IMR-90 (cell line): ENCODE data around the gene FOXO3. TPM values are rescaled to one million over a fixed set of nuclear protein-coding genes. Genes with fewer than 3 reads are reported as not detected.

ENCODE experiments used
- ATAC-seq: fragments of 200-7000 bp; cut with Tn5 transposase; 2 replicates; pipeline ENCODE4 v1.9.1; 2020; ENCODE audit warnings: low read depth, mild to moderate bottlenecking, moderate library complexity
- BruUV-seq: library from RNA; stranded (reverse); fragments of 400-500 nt; replicated peaks from 2 replicates; lab custom pipeline; 2021; lab: Mats Ljungman, UMichigan
- CTCF ChIA-PET: fragments of 300-600 bp; formaldehyde crosslinking; extraction: SDS; loops from one replicate; lab custom pipeline; 2021; ENCODE audit warnings: antibody characterized with exemption; lab: Yijun Ruan, JAX
- POLR2A ChIA-PET: fragments of 300-600 bp; sonication (Branson Sonifier 250); formaldehyde crosslinking; loops from one replicate; lab custom pipeline; 2022; ENCODE audit warnings: antibody characterized with exemption; ENCODE audit not compliant: unreplicated experiment; lab: Charles Lee
- DNase-seq: peaks from one replicate; pipeline ENCODE4 v3.0.0; 2013
- H2AFZ ChIP-seq: replicated peaks from 2 replicates; pipeline ENCODE3; 2013; ENCODE audit warnings: low read length, mild to moderate bottlenecking; ENCODE audit not compliant: poor library complexity
- H2AK5ac ChIP-seq: 2 replicates; pipeline ENCODE4 v1.6.1; 2013; ENCODE audit warnings: low read depth, low read length, inconsistent platforms
- H2AK9ac ChIP-seq: replicated peaks from 2 replicates; pipeline ENCODE3; 2013; ENCODE audit warnings: mild to moderate bottlenecking, low read depth, low read length, moderate library complexity; ENCODE audit not compliant: poor library complexity
- H2BK120ac ChIP-seq: 2 replicates; pipeline ENCODE4 v1.6.1; 2013; ENCODE audit warnings: low read depth, low read length, inconsistent platforms
- H2BK15ac ChIP-seq: 3 replicates; pipeline ENCODE4 v1.6.1; 2013; ENCODE audit warnings: low read depth, low read length, inconsistent platforms
- H2BK20ac ChIP-seq: 2 replicates; pipeline ENCODE4 v1.6.1; 2013; ENCODE audit warnings: low read depth, mild to moderate bottlenecking, inconsistent platforms, low read length, moderate library complexity
- H2BK5ac ChIP-seq: 2 replicates; pipeline ENCODE4 v1.6.1; 2013; ENCODE audit warnings: mild to moderate bottlenecking, low read depth, low read length, inconsistent platforms; ENCODE audit not compliant: poor library complexity, severe bottlenecking
- H3K14ac ChIP-seq: replicated peaks from 2 replicates; pipeline ENCODE4 v1.6.1; 2013; ENCODE audit warnings: low read depth, low read length, inconsistent platforms
- H3K18ac ChIP-seq: 2 replicates; pipeline ENCODE4 v1.6.1; 2013; ENCODE audit warnings: low read depth, low read length, control low read depth
- H3K23ac ChIP-seq: 2 replicates; pipeline ENCODE4 v1.6.1; 2013; ENCODE audit warnings: low read depth, low read length, inconsistent platforms
- H3K27ac ChIP-seq: 2 replicates; pipeline ENCODE4 v1.5.1; 2013; ENCODE audit warnings: mild to moderate bottlenecking, control low read depth, low read length; ENCODE audit not compliant: insufficient read depth
- H3K27me3 ChIP-seq: 2 replicates; pipeline ENCODE4 v1.6.1; 2013; ENCODE audit warnings: low read length; ENCODE audit not compliant: control insufficient read depth, insufficient read depth
- H3K36me3 ChIP-seq: 2 replicates; pipeline ENCODE4 v1.6.1; 2013; ENCODE audit warnings: low read length, mixed read lengths; ENCODE audit not compliant: control insufficient read depth, insufficient read depth
- H3K4ac ChIP-seq: 2 replicates; pipeline ENCODE4 v1.6.1; 2013; ENCODE audit warnings: low read depth, low read length, inconsistent platforms
- H3K4me1 ChIP-seq: 2 replicates; pipeline ENCODE4 v1.6.1; 2013; ENCODE audit warnings: low read length, mixed read lengths; ENCODE audit not compliant: control insufficient read depth, insufficient read depth
- H3K4me2 ChIP-seq: 2 replicates; pipeline ENCODE4 v1.6.1; 2013; ENCODE audit warnings: low read depth, mild to moderate bottlenecking, control low read depth, low read length, moderate library complexity
- H3K4me3 ChIP-seq: 2 replicates; pipeline ENCODE4 v1.5.1; 2013; ENCODE audit warnings: low read depth, mild to moderate bottlenecking, control low read depth, low read length, moderate library complexity; ENCODE audit not compliant: insufficient read depth
- H3K56ac ChIP-seq: 2 replicates; pipeline ENCODE4 v1.6.1; 2013; ENCODE audit warnings: low read length, inconsistent platforms; ENCODE audit not compliant: insufficient read depth; ENCODE audit errors: extremely low read depth
- H3K79me1 ChIP-seq, 2 experiments: 2 replicates each; pipeline ENCODE4 v1.6.1; 2013; ENCODE audit warnings: low read length in 2 of 2, inconsistent platforms in 1 of 2, low read depth in 1 of 2
- H3K9ac ChIP-seq: 2 replicates; pipeline ENCODE4 v1.6.1; 2013; ENCODE audit warnings: low read depth, low read length, control low read depth
- H3K9me1 ChIP-seq: 2 replicates; pipeline ENCODE4 v1.6.1; 2013; ENCODE audit warnings: low read length, inconsistent platforms; ENCODE audit not compliant: insufficient read depth
- H3K9me3 ChIP-seq: 2 replicates; pipeline ENCODE4 v1.6.1; 2013; ENCODE audit warnings: low read length; ENCODE audit not compliant: control insufficient read depth, insufficient read depth
- H4K20me1 ChIP-seq: 2 replicates; pipeline ENCODE4 v1.6.1; 2013; ENCODE audit warnings: low read length, inconsistent platforms; ENCODE audit not compliant: insufficient read depth
- H4K5ac ChIP-seq: 2 replicates; pipeline ENCODE4 v1.6.1; 2013; ENCODE audit warnings: mild to moderate bottlenecking, low read depth, low read length, control low read depth
- H4K8ac ChIP-seq, 2 experiments: 2 replicates each; pipeline ENCODE4 v1.6.1; 2013; ENCODE audit warnings: low read depth in 2 of 2, low read length in 2 of 2, control low read depth in 1 of 2, inconsistent platforms in 1 of 2
- H4K91ac ChIP-seq: 2 replicates; pipeline ENCODE4 v1.6.1; 2013; ENCODE audit warnings: low read depth, low read length, inconsistent platforms; ENCODE audit not compliant: insufficient read depth
- CHD1 ChIP-seq: IDR thresholded peaks from 2 replicates; pipeline ENCODE4 v1.6.1; 2012; ENCODE audit warnings: low read depth, low read length, improper control_type of control experiment
- FOS ChIP-seq: fragments of 150-350 bp; IDR thresholded peaks from 2 replicates; pipeline ENCODE4 v1.6.1; 2016; ENCODE audit warnings: low read depth, low read length
- MAFK ChIP-seq: IDR thresholded peaks from 2 replicates; pipeline ENCODE4 v1.6.1; 2012; ENCODE audit warnings: low read depth, low read length, improper control_type of control experiment
- MAZ ChIP-seq: IDR thresholded peaks from 2 replicates; pipeline ENCODE4 v1.6.1; 2012; ENCODE audit warnings: low read depth, mild to moderate bottlenecking, low read length, improper control_type of control experiment, moderate library complexity, borderline replicate concordance
- MXI1 ChIP-seq: IDR thresholded peaks from 2 replicates; pipeline ENCODE4 v1.6.1; 2012; ENCODE audit warnings: low read depth, mild to moderate bottlenecking, low read length, moderate library complexity, borderline replicate concordance
- NFE2L2 ChIP-seq: fragments of 150-350 bp; IDR thresholded peaks from 2 replicates; pipeline ENCODE4 v1.6.1; 2016; ENCODE audit warnings: low read depth, mild to moderate bottlenecking, low read length
- RFX5 ChIP-seq: IDR thresholded peaks from 2 replicates; pipeline ENCODE4 v1.8.0; 2012; ENCODE audit warnings: low read depth, mild to moderate bottlenecking, low read length, moderate library complexity
- USF2 ChIP-seq: fragments of 150-350 bp; IDR thresholded peaks from 2 replicates; pipeline ENCODE4 v1.6.1; 2017; ENCODE audit warnings: mild to moderate bottlenecking, antibody characterized with exemption, low read length, low read depth
- WGBS, 2 experiments: methylation state at CpG; one replicate each; pipeline versions ENCODE4 v1.1.5 to v1.1.7; 2013; ENCODE audit warnings: missing lambda C conversion rate in 2 of 2; ENCODE audit not compliant: insufficient read length in 1 of 2; ENCODE audit errors: extremely low coverage in 2 of 2; 5-methylcytosine and 5-hydroxymethylcytosine counted together
- dilution Hi-C: fragments of 300-500 bp; cut with HindIII; formaldehyde crosslinking; loops from one replicate; pipeline ENCODE4 v1.14.3; 2018; ENCODE audit warnings: low sequenced_read_pairs; ENCODE audit not compliant: unreplicated experiment
- in situ Hi-C: fragments of 300-500 bp; cut with MboI; formaldehyde crosslinking; loops from 3 replicates; pipeline ENCODE4 v1.14.3; 2019; ENCODE audit warnings: low sequenced_read_pairs, inconsistent platforms, mixed read lengths
- intact Hi-C: fragments of 100-400 bp; cut with micrococcal nuclease; formaldehyde crosslinking; loops from 2 replicates; pipeline ENCODE4 v1.10.0; 2022
- polyA plus RNA-seq, 3 experiments: library from polyadenylated mRNA; depleted of rRNA; stranded (reverse); fragments of >200 nt; gene quantifications; 2 replicates each; pipeline ENCODE4 v1.2.3, GENCODE V29; 2012; ENCODE audit warnings: low replicate concordance in 1 of 3
- total RNA-seq: library from RNA; depleted of rRNA; stranded (reverse); fragments of >200 nt; gene quantifications from 2 replicates; pipeline ENCODE4 v1.2.3, GENCODE V29; 2012

The FOXO3 gene
- total and polyA plus RNA-seq, 2 of the 4 experiments (the other 2 are of a cell fraction) = 17.5 to 38.7 TPM

GRCh38 chr6:108582618-108583017 lies 21.9 kb downstream of the FOXO3 start:
- peaks cover 54% of the 10 kb centered on the region for H3K4me1 ChIP-seq
- H3K56ac ChIP-seq = no peak overlapping the region
- peak overlapping the region; percentile 61; the same call in 1 of the 2 replicates for H3K14ac ChIP-seq
- in situ Hi-C loops = no loop called here
- H3K79me1 ChIP-seq = peaks cover 37 to 89% of the 10 kb centered on the region in 2 experiments
- peak overlapping the region; percentile 9; the same call in 1 of the 2 replicates for H4K91ac ChIP-seq
- BruUV-seq = no TSS peak
- peak overlapping the region; percentile 11; the same call in 1 of the 2 replicates for H3K27ac ChIP-seq
- H3K4me3 ChIP-seq = no peak overlapping the region
- dilution Hi-C loops = no loop called here
- CTCF ChIA-PET = no interaction called here
- H3K9me3 ChIP-seq = no peaks in the 10 kb centered on the region
- peaks cover 59% of the 10 kb centered on the region for H3K9me1 ChIP-seq
- peak overlapping the region; percentile 16; the same call in 1 of the 3 replicates for H2BK15ac ChIP-seq
- no peak overlapping the region for H4K5ac ChIP-seq
- no peak overlapping the region for H4K8ac ChIP-seq
- H3K27me3 ChIP-seq = no peaks in the 10 kb centered on the region
- H2AK9ac ChIP-seq = no peak overlapping the region
- ATAC-seq (no peak), DNase-seq (no peak)
- H4K20me1 ChIP-seq = peaks cover 90% of the 10 kb centered on the region
- H3K18ac ChIP-seq = no peak overlapping the region
- intact Hi-C loops = no loop called here
- no peak overlapping the region for H2BK5ac ChIP-seq
- H3K4ac ChIP-seq = peak overlapping the region; percentile 60
- POLR2A ChIA-PET = no interaction called here
- H2AK5ac ChIP-seq = peak overlapping the region; percentile 47; the same call in 1 of the 2 replicates
- no peak for TF ChIP-seq FOS
- TF ChIP-seq MAZ = no peak
- TF ChIP-seq CHD1 = no peak
- no peak for TF ChIP-seq MAFK
- TF ChIP-seq NFE2L2 = no peak
- TF ChIP-seq MXI1 = no peak
- TF ChIP-seq USF2 = no peak
- no peak for TF ChIP-seq RFX5
- H3K9ac ChIP-seq = no peak overlapping the region
- no peak overlapping the region for H2AFZ ChIP-seq
- no peaks in the 10 kb centered on the region for H3K36me3 ChIP-seq
- no peak overlapping the region for H3K4me2 ChIP-seq
- peak overlapping the region; percentile 43; the same call in 1 of the 2 replicates for H2BK20ac ChIP-seq
- H2BK120ac ChIP-seq = peak overlapping the region; percentile 25
- WGBS, 2 experiments = 88% methylated on average over 1 of the region's 3 CpGs; no CpG with 5 or more reads in 1 of the 2 experiments
- peak overlapping the region; percentile 81 for H3K23ac ChIP-seq
